HUDEP-2 (cell line): Measurements from ENCODE around the gene SPON1.
"Not testable (repeated sequence)": the region's sequence is repeated elsewhere in the genome, so short reads cannot be mapped to it uniquely, and the experiment has no call there.

Experiments used
- DNase-seq, 76 experiments: peaks; one replicate each; lab custom pipeline; 2025; ENCODE audit not compliant: unreplicated experiment in 76 of 76; lab: John Stamatoyannopoulos, UW

The SPON1 gene

GRCh38 chr11:13972944-13973343 lies 10.4 kb downstream of the SPON1 start:
- DNase-seq: no peak

GRCh38 chr11:13974631-13975030 lies 12.1 kb downstream of the SPON1 start:
- DNase-seq: no peak

- no peak for DNase-seq
These were observed 20.7 kb downstream of the SPON1 start for GRCh38 chr11:13983081-13983751.

GRCh38 chr11:13984616-13985450 lies 22.3 kb downstream of the SPON1 start:
- no peak for DNase-seq

- not testable (repeated sequence) for DNase-seq
These were observed 24.2 kb downstream of the SPON1 start for GRCh38 chr11:13986695-13987094.

- not testable (repeated sequence) for DNase-seq
These were observed 29.8 kb downstream of the SPON1 start for GRCh38 chr11:13992158-13992856.

GRCh38 chr11:13993096-13993765 lies 30.7 kb downstream of the SPON1 start:
- DNase-seq: peak in 2 of 76 experiments; percentile 0 to 4

- no peak for DNase-seq
These were observed 35.4 kb downstream of the SPON1 start for GRCh38 chr11:13997881-13998280.

- DNase-seq: no peak
These were observed 37.2 kb downstream of the SPON1 start for GRCh38 chr11:13999704-14000103.

GRCh38 chr11:14001597-14001996 lies 39.1 kb downstream of the SPON1 start:
- no peak for DNase-seq

GRCh38 chr11:14007566-14007965 lies 45.0 kb downstream of the SPON1 start:
- no peak for DNase-seq

- DNase-seq: no peak
These were observed 48.1 kb downstream of the SPON1 start for GRCh38 chr11:14010665-14011064.

- no peak for DNase-seq
These were observed 50.3 kb downstream of the SPON1 start for GRCh38 chr11:14012846-14013245.

- DNase-seq: no peak
These were observed 53.2 kb downstream of the SPON1 start for GRCh38 chr11:14015711-14016110.

GRCh38 chr11:14018441-14018840 lies 55.9 kb downstream of the SPON1 start:
- no peak for DNase-seq

- no peak for DNase-seq
These were observed 59.2 kb downstream of the SPON1 start for GRCh38 chr11:14021738-14022137.

GRCh38 chr11:14022251-14022650 lies 59.7 kb downstream of the SPON1 start:
- DNase-seq: no peak

GRCh38 chr11:14022821-14023220 lies 60.3 kb downstream of the SPON1 start:
- no peak for DNase-seq

- DNase-seq: no peak
These were observed 64.4 kb downstream of the SPON1 start for GRCh38 chr11:14026961-14027360.

- no peak for DNase-seq
These were observed 65.0 kb downstream of the SPON1 start for GRCh38 chr11:14027525-14027924.

GRCh38 chr11:14029440-14029839 lies 66.9 kb downstream of the SPON1 start:
- DNase-seq: no peak
